Keratinocyte (primary cell): ENCODE data around the gene CFAP58. TPM values are rescaled to one million over a fixed set of nuclear protein-coding genes. Genes with fewer than 3 reads are reported as not detected.

Experiments used
- DNase-seq: peaks from one replicate; pipeline ENCODE4 v3.0.0-alpha.2; 2011; ENCODE audit warnings: low read depth, missing footprints, low spot score
- FAIRE-seq: peaks from 2 replicates; lab custom pipeline; 2011; peaks lifted over from hg19 to GRCh38; lab: Jason Lieb, UNC
- H2AFZ ChIP-seq: 2 replicates; pipeline ENCODE4 v1.6.0; 2012; ENCODE audit warnings: low read length, control low read depth, inconsistent platforms; ENCODE audit not compliant: control insufficient read depth
- H3K27ac ChIP-seq: 2 replicates; pipeline ENCODE4 v1.5.1; 2011; ENCODE audit warnings: low read length; ENCODE audit not compliant: control insufficient read depth, insufficient read depth
- H3K27me3 ChIP-seq: 3 replicates; pipeline ENCODE4 v1.6.0; 2011; ENCODE audit warnings: low read length; ENCODE audit not compliant: control insufficient read depth, insufficient read depth; ENCODE audit errors: extremely low read depth
- H3K36me3 ChIP-seq, 2 experiments: 2 replicates in 1 of 2; 3 replicates in 1 of 2; pipeline ENCODE4 v1.5.1; 2011; ENCODE audit warnings: low read length in 2 of 2, mild to moderate bottlenecking in 1 of 2; ENCODE audit not compliant: control insufficient read depth in 2 of 2, insufficient read depth in 2 of 2; ENCODE audit errors: extremely low read depth in 1 of 2
- H3K4me1 ChIP-seq: 3 replicates; pipeline ENCODE4 v1.5.1; 2011; ENCODE audit warnings: low read length; ENCODE audit not compliant: control insufficient read depth, insufficient read depth; ENCODE audit errors: extremely low read depth
- H3K4me2 ChIP-seq: 3 replicates; pipeline ENCODE4 v1.6.0; 2011; ENCODE audit warnings: low read depth, low read length; ENCODE audit not compliant: control insufficient read depth, insufficient read depth; ENCODE audit errors: extremely low read depth
- H3K4me3 ChIP-seq, 3 experiments: fragments of 200-600 bp in 1 of 3; sonication (generic) in 1 of 3; 2 replicates in 2 of 3; 3 replicates in 1 of 3; pipeline ENCODE4 v1.5.1; 2011 to 2016; ENCODE audit warnings: low read length in 3 of 3, mild to moderate bottlenecking in 3 of 3, control low read depth in 2 of 3, inconsistent platforms in 1 of 3, low read depth in 1 of 3, mixed read lengths in 1 of 3, mixed run types in 1 of 3, moderate library complexity in 1 of 3; ENCODE audit not compliant: control insufficient read depth in 2 of 3, insufficient read depth in 2 of 3; ENCODE audit errors: extremely low read depth in 1 of 3
- H3K79me2 ChIP-seq: 2 replicates; pipeline ENCODE4 v1.6.0; 2012; ENCODE audit warnings: low read length; ENCODE audit not compliant: control insufficient read depth, insufficient read depth
- H3K9ac ChIP-seq: 3 replicates; pipeline ENCODE4 v1.6.0; 2011; ENCODE audit warnings: low read length; ENCODE audit not compliant: control insufficient read depth, insufficient read depth; ENCODE audit errors: extremely low read depth
- H3K9me1 ChIP-seq: 3 replicates; pipeline ENCODE4 v1.6.0; 2011; ENCODE audit warnings: low read length; ENCODE audit not compliant: control insufficient read depth, insufficient read depth; ENCODE audit errors: extremely low read depth
- H3K9me3 ChIP-seq: 2 replicates; pipeline ENCODE4 v1.5.1; 2012; ENCODE audit warnings: low read depth, low read length; ENCODE audit not compliant: control insufficient read depth
- H4K20me1 ChIP-seq: 3 replicates; pipeline ENCODE4 v1.6.0; 2011; ENCODE audit warnings: low read length; ENCODE audit not compliant: control insufficient read depth, insufficient read depth; ENCODE audit errors: extremely low read depth
- CTCF ChIP-seq, 3 experiments: IDR thresholded peaks in 1 of 3; conservative IDR thresholded peaks in 1 of 3; optimal IDR thresholded peaks in 1 of 3; 2 replicates in 2 of 3; 3 replicates in 1 of 3; pipeline versions ENCODE3 to v1.5.1; 2011; ENCODE audit warnings: low read length in 3 of 3, mild to moderate bottlenecking in 3 of 3, moderate library complexity in 2 of 3, control low read depth in 1 of 3, inconsistent platforms in 1 of 3; ENCODE audit not compliant: insufficient read depth in 2 of 3; ENCODE audit errors: extremely low read depth in 1 of 3
- EZH2 ChIP-seq: IDR thresholded peaks from one replicate; pipeline ENCODE4 v1.6.1; 2012; ENCODE audit warnings: inconsistent platforms, mild to moderate bottlenecking, low read length, moderate library complexity
- dilution Hi-C: fragments of 300-500 bp; cut with MboI; formaldehyde crosslinking; loops from one replicate; pipeline ENCODE4 v1.7.0; 2020; ENCODE audit warnings: low sequenced_read_pairs; ENCODE audit not compliant: extremely low pct_ligation_motif_present
- polyA plus RNA-seq, 5 experiments: library from polyadenylated mRNA; depleted of rRNA in 3 of 5; stranded (reverse) in 3 of 5; stranded (forward) in 1 of 5; unstranded in 1 of 5; fragments of >200 nt; gene quantifications; 1 replicate in 1 of 5; 2 replicates in 3 of 5; 3 replicates in 1 of 5; pipeline versions ENCODE4 v1.2.1 to v1.2.3, GENCODE V29; 2011 to 2012; ENCODE audit warnings: missing spikeins in 2 of 5, low read depth in 1 of 5, low replicate concordance in 1 of 5

Gene CFAP58
- polyA plus RNA-seq, 1 donor (not counting 4 experiments of a cell fraction or from before 2014, with no cell fraction given): 2.3 TPM

GRCh38 chr10:104403636-104404035 is 50.0 kb downstream of the CFAP58 start:
- no peaks in the 10 kb centered on the region for H3K36me3 ChIP-seq
- no peaks in the 10 kb centered on the region for H3K4me1 ChIP-seq
- no peaks in the 10 kb centered on the region for H3K9me1 ChIP-seq
- H3K9ac ChIP-seq: no peak overlapping the region
- H3K9me3 ChIP-seq: no peaks in the 10 kb centered on the region
- FAIRE-seq (no peak), DNase-seq (no peak)
- no peak overlapping the region for H3K4me3 ChIP-seq
- H3K4me2 ChIP-seq: no peak overlapping the region
- H3K27me3 ChIP-seq: peaks cover 9% of the 10 kb centered on the region
- no peaks in the 10 kb centered on the region for H4K20me1 ChIP-seq
- no peak overlapping the region for H2AFZ ChIP-seq
- no peak overlapping the region for H3K27ac ChIP-seq
- dilution Hi-C loops: loop anchor here (25.0 kb wide), 1 partner anchor 184 kb away; no protein-coding TSS in a partner anchor
- TF ChIP-seq CTCF (optimal IDR thresholded peaks at IDR 0.05 in 1 of 3, IDR thresholded peaks at IDR 0.05 in 1 of 3, conservative IDR thresholded peaks at IDR 0.05 in 1 of 3; ENCODE audit: extremely low read depth in 1 of 3, insufficient read depth in 2 of 3, low read length in 3 of 3) (no peak), EZH2 (no peak)
- H3K79me2 ChIP-seq: no peaks in the 10 kb centered on the region

DNA sequence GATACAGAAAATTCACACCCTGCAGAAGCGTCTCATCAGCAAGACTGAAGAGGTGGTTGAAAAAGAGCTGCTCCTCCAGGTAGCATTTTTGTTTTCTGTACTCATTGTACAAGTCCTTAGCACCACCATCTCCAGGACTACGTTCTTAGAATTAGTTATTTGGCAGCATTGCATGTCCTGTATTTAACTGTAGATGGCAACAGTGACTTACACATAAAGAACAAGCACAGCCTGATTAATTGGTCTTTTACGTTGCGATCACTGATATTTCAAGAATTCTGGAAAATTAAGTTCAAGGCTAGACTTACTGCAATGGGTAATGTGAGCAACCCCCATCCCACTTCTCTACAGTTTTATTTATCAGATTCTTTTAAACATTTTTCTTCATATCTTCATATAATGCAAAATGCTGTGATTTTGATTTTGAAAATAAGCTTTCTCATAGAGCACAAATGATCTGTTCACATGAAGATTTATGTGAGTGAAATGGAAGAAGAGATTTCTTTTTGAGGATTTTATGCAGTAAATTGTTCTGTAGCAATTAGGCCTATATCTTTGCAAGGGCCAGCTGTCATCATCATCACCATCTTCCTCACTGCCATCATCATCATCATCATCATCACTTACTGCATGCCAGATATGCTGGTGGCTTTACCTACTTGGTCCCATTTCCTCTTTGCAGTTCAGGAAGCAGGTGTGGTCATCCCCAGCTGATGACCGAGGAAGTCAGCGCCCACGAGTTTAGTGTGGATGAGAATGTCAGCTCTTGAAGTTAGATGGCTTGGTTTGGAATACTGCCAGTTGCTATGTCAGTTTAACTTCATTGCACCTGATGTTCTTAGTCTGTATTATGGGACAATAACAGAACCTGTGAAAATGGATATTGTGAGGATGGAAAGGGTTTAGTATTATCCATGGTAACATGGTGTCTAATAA is 53.4 kb downstream of the CFAP58 start:
- H3K9me3 ChIP-seq: no peaks in the 10 kb centered on the region
- no peaks in the 10 kb centered on the region for H3K79me2 ChIP-seq
- no peaks in the 10 kb centered on the region for H3K4me1 ChIP-seq
- dilution Hi-C loops: loop anchor here (25.0 kb wide), 1 partner anchor 180 kb away; no protein-coding TSS in a partner anchor
- peak; percentile 91 for FAIRE-seq
- H3K4me2 ChIP-seq: peak overlapping the region; percentile 30
- H3K36me3 ChIP-seq: no peaks in the 10 kb centered on the region
- H2AFZ ChIP-seq: no peak overlapping the region
- no peak for DNase-seq
- no peak overlapping the region for H3K9ac ChIP-seq
- H4K20me1 ChIP-seq: no peaks in the 10 kb centered on the region
- H3K27me3 ChIP-seq: peaks cover 4% of the 10 kb centered on the region
- no peak overlapping the region for H3K27ac ChIP-seq
- H3K9me1 ChIP-seq: no peaks in the 10 kb centered on the region
- no peak overlapping the region for H3K4me3 ChIP-seq
- TF ChIP-seq EZH2: no peak
- TF ChIP-seq CTCF (optimal IDR thresholded peaks at IDR 0.05 in 1 of 3, IDR thresholded peaks at IDR 0.05 in 1 of 3, conservative IDR thresholded peaks at IDR 0.05 in 1 of 3; ENCODE audit: extremely low read depth in 1 of 3, insufficient read depth in 2 of 3, low read length in 3 of 3): peak in 2 of 3 experiments; percentile 55 to 84
